Left ventricle myocardium superior (tissue), 1 donor: ENCODE results near the gene HPCAL1. TPM values are rescaled to one million over a fixed set of nuclear protein-coding genes. Genes with fewer than 3 reads are reported as not detected.
"Not testable (repeated sequence)": the region's sequence is repeated elsewhere in the genome, so short reads cannot be mapped to it uniquely, and the experiment has no call there.

Source experiments
- ATAC-seq: fragments of 200-7000 bp; cut with Tn5 transposase; one replicate; pipeline ENCODE4 v1.9.1; 2020; ENCODE audit warnings: mild to moderate bottlenecking, moderate library complexity
- DNase-seq: peaks from one replicate; pipeline ENCODE4 v3.0.0-alpha.2; 2020
- intact Hi-C: fragments of 100-400 bp; cut with micrococcal nuclease; formaldehyde crosslinking; loops from one replicate; pipeline ENCODE4 v1.11.0; 2022
- total RNA-seq: library from RNA; stranded (reverse); fragmentation: NEBNext Ultra II Directional; extraction: Animal tissue kit (Norgen Biotek cat#: 25700); gene quantifications from one replicate; pipeline ENCODE4 v1.2.1, GENCODE V29; 2021
- donor health status: DM: no; HTN: yes; CAD: no; lungs with severe emphysema.

Gene HPCAL1
- total RNA-seq, 1 donor from 2014 or later: 40.5 TPM

DNA sequence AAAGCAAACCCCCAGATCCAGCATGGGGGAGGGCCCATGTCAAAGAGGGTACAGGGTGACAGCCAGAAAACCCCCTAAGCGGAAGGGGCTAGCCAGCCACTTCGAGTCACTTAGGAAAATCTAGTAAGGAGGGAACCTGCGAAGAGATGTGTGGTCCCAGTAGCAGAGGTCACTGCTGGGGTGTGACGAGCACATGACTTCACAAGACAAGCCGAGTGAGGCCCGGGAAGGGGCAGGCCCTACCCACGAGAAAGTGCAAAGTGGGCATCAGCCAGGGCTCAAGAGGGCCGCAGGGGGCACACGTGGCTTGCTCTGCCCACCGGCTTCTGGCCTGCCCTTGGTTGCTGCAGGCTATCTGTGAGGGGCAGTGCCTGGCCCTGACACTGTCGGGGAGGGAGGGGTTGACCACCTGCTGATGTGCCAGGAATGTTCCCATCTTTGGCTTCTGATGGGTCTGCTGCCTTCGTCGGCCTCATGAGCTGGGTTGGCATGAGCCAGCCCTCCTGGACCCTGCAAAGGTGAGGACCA is 133.9 kb downstream of the HPCAL1 start:
- ATAC-seq: no peak
- no peak for DNase-seq
- intact Hi-C loops: no loop called here

DNA sequence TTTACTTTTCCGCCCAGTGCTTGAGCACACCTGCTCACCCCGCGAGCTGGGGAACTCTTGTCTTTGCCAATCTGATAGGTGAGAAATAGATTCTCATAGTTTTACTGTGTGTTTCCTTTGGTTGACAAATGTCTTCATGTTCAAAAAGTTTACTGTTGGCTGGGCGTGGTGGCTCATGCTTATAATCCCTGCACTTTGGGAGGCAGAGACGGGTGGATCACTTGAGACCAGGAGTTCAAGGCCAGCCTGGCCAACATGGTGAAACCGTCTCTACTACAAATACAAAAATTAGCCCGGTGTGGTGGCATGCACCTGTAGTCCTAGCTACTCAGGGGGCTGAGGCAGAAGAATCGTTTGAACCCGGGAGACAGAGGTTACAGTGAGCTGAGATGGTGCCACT is 135.1 kb downstream of the HPCAL1 start:
- DNase-seq (no peak), ATAC-seq (no peak)
- intact Hi-C loops: no loop called here

DNA sequence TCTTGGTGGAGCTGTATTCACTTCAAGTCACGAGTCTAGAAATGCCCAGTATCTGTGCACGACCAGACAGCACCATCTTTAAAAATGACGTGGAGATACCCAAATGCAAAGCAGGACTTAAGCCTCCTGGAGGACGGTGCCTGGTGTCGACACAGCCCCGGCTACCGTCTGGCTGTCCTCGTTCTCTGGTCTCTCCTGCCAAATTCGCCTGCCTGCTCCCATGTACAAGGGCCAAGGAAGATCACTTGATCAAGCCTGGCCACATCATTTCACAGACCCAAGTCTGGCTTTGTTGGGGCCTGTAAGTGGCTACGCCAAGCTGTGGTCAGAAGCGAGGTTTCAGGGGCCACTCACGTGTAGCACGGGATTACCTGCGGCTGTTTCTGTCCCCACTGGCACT is 136.0 kb downstream of the HPCAL1 start:
- intact Hi-C loops: no loop called here
- DNase-seq (no peak), ATAC-seq (no peak)

DNA sequence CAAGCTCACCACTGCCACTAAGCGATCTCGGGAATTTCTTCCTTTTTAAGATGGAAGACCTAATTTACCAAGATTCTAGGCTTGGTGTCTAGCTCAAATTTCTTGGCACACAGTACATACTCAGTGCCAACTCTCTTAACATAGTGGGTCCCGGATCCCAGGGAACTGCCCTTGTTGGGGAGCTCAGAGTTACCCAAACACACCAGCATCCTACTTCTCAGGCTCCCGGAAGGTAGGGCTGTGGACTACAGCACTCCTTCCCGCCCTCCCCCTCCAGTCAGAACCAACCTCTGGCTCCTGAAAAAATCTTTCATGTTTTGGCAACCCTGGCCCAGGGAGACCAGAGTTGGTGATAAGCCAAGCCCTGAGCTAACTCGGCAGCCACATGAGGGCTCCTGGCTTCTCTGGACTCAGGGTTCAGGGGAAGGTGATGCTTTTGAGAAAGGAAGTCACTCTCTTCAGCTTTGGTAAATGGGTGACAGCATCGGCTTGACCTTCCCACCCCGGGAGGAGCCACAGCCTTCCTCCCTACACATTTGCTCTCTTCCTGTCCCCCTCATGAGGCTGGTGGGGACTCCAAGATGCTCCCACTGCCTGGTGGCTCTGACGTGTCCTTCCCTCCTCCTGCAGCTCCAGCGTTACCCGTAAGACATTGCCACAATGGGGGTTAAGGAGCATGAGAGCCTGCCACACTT is 136.6 kb downstream of the HPCAL1 start:
- DNase-seq: no peak
- ATAC-seq: no peak
- intact Hi-C loops: no loop called here

DNA sequence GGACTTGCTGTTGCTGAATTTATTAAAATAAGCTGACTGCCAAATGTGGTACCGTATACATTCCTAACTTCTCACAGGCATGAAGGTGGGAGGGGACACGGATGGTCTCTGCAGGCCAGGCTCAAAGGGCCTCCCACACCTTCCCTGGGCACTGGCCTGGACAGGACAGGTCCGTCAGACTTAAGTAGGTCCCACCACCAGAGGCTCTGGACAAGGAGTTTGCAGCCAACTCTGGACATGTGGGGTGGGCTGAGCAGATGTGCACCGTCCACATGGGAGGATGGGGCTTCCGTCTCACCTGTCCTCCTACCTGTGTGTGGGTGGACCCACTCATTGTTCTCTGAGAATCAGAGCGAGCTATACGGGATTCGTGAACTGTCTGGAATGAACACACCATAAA is 137.3 kb downstream of the HPCAL1 start:
- no peak for ATAC-seq
- intact Hi-C loops: loop anchor here (10.0 kb wide), 1 partner anchor 215 kb away; no protein-coding TSS in a partner anchor
- DNase-seq: no peak

DNA sequence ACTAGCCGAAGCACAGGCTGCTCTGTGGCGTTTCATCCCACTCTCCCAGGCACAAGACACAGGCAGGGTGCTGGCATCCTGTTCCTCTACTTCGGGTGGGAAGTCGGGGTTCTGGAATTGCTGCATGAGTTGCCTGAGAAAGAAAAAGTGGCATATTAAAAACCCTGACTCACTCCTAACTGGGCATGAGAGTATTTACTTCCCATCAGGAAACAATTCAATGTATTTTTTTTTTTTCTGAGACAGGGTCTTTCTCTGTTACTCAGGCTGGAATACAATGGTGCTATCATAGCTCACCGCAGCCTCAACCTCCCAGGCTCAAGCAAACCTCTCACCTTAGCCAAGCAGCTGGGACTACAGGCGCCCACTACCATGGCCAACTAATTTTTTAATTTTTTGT is 138.0 kb downstream of the HPCAL1 start:
- no peak for ATAC-seq
- intact Hi-C loops: loop anchor here (10.0 kb wide), 1 partner anchor 214 kb away; no protein-coding TSS in a partner anchor
- DNase-seq: no peak

DNA sequence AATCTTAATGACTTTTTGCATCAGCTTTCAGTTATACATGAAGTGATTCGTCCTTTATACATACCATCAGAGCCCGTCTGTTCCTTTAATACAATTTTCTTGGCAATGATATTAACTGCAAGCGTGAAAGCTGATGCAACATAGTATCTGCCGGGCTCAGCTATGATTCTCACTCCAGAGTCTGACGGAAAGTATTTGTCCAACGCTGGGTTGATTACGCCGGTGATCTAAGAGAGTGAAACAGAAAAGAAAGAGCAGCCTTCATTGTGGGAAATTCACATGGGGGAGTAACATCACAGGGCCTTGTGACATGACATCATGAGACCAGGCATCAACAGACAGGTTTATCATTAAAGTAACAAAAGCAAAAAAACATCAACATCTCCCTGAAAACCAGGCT is 139.2 kb downstream of the HPCAL1 start:
- DNase-seq (no peak), ATAC-seq (no peak)
- intact Hi-C loops: loop anchor here (10.0 kb wide), 1 partner anchor 213 kb away; no protein-coding TSS in a partner anchor

DNA sequence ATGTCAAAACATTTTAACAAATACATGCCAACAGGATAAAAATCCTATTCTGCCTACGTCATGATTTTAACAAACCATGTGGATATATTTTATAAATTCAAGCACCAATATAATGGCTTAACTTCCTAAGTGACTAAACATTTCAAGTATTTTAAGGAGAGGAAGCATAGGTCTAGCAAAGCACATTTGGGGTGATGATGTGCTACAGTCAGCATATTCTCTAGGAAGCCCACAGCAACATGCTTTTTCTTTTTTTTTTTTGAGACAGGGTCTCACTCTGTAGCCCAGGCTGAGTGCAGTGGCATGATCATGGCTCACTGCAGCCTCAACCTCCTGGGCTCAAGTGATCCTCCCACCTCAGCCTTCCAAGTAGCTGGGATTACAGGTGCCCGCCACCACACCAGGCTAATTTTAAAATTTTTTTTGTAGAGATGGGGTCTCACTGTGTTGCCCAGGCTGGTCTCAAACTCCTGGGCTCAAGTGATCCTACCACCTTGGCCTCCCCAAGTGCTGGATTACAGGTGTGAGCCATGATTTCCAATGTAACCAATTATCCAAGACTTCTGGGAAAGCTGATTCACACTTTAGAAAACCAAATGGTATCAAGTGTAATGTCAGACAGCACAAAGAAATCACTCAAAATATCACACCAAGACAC is 139.9 kb downstream of the HPCAL1 start:
- intact Hi-C loops: loop anchor here (10.0 kb wide), 1 partner anchor 212 kb away; no protein-coding TSS in a partner anchor
- not testable (repeated sequence) for DNase-seq, ATAC-seq

DNA sequence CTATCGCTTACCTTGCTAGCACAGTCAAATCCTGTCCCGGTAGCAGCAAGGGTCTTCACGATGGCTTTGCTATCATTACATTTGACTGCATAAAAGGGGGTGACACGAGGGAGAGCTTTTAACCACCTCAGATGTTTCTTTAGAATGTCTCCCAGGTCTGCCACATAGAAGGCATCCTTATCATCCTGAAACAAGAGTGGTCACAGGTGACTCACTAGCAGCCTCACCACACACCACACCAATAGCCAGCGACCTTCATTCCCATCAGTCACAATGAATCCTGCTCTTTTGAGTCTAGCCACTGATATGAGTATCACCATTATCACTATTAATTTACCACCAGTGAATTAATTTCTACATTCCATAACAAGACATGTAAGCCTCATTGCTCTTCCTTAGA is 141.8 kb downstream of the HPCAL1 start:
- ATAC-seq (no peak), DNase-seq (no peak)
- intact Hi-C loops: loop anchor here (10.0 kb wide), 1 partner anchor 210 kb away; no protein-coding TSS in a partner anchor

DNA sequence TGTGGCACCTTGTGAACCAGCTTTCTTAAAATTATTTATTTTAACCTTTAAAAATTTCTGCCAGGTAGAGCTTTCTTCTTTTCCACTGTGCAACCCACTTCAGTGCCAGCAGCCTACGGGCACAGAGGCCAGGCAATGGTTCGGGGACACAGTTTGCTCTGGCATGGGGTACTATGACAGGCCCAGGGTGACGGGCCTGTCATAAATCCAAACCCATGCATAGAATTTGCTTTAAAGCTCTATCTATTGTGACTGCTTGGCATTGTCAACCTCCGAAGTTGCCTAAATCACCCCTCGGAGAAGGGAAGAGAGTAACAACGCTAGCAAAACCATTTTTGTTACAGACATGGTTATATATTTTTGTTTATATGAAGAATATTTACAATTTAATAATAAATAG is 143.9 kb downstream of the HPCAL1 start:
- intact Hi-C loops: loop anchor here (10.0 kb wide), 1 partner anchor 208 kb away; no protein-coding TSS in a partner anchor
- no peak for DNase-seq
- no peak for ATAC-seq

DNA sequence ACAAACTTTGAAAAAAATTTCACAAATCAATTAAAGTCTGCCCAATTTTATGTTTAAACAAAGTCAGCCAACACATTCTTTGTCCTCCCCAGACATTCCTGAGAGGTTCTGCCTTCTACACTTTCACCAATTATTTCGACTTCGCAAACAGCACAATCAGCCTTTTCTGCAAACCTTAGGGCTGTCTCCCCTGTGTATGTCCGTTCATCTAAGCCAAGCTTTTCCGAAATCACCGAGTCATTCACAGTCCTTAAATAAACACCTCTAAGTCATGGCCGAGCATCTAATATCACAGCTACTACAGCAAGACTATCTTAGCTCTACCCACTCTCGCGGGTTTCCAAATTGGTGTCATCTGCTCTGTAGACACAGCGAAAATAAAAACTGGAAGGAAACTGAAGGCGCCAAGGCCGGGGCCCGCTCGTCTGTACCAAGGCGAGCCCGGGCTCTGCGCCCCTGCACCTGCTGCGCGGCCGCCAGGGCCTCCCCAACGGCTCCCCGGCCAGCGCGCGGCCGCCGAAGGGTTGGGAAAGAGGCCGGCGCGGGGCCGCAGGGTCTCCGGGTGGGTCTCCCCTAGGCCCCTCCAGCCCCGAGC is 144.7 kb downstream of the HPCAL1 start:
- intact Hi-C loops: loop anchor here (10.0 kb wide), 1 partner anchor 207 kb away; no protein-coding TSS in a partner anchor

DNA sequence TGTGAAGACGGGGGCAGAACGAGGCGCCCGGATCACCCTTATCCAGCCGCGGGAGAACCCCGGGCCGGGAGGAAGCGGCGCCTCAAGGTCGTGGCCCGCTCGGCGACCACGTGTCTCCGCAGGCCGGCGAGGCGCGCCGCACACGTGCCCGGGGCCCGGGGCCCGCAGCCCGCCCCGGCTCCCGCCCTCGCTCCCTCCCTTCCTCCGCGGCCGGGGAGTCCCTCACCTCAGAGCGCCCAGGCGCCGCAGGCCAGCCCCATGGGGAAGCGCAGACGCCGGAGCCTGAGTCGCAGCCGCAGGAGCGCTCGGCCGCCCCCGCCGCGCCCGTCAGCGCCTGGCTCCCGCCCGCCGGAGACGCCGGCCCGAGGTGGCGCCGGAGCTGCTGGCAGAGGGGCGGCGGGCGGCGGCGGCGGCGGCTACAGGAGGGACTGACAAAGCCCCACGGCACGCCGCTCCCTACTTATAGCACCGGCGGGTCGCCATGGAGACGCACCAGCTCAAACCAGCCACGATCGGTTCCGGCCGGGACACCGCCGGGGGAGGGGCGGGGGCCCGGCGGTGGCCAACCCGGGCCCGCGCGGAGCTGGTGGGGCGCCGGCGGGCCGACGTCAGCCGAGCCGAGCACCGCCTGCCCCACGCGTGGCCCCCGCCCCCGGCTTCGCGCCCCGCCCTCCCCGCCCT is 145.3 kb downstream of the HPCAL1 start, which contains the start of gene ODC1:
Gene ODC1 (minus strand): TSS at position 433 of the 681 bp plus-strand sequence. CDS start 3,295 bp downstream, outside the sequence.
- ATAC-seq (peak; percentile 91), DNase-seq (peak; percentile 96)
- intact Hi-C loops: loop anchor here (10.0 kb wide), 1 partner anchor 207 kb away; no protein-coding TSS in a partner anchor

More for the DNA sequence above, 144.7 kb downstream of the HPCAL1 start:
- ATAC-seq: peak; percentile 25
- no peak for DNase-seq

DNA sequence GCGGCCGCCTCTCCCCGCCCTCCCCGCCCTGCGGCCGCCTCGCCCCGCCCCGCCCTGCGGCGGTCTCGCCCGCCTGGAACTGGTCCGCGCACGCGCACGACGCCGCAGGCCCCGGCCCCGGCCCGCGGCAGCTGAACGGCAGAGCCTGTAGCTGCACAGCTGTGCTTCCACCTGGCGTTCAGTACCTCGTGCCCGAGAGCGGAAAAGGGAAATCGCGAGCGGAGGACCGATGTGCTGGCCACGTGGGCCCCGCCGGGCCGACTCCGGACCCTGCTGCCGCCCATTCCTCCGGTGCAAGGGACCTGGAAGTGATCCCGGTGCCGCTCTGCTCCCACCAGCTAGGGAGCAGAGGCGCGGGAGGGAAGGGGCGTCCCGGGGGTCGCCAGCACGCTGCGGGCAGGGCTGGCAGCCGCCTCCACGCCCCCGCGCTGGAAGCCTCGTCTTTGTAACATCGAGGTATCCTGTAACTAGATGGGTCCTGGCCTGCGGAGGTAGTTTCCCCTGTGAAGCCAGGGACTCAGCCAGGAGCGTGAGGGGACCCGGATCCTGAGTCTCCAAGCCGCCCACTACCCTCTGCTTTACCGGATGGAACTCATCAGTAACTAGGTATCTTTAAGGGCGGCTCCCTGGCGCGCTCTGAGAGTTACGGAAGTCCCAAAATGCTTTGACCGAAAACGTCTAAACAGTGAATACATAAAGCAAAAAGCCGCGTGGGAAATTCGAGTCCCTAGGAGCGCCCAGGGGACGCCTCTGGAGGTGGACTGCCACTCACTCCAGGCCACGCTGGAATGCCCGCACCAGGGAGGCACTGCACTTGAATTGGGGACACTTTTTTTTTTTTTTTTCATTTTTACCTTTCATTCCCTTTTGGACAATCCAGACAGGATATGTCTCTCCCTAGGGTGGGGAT is 146.1 kb downstream of the HPCAL1 start:
- ATAC-seq (peak; percentile 84), DNase-seq (peak; percentile 94)
- intact Hi-C loops: loop anchor here (10.0 kb wide), 1 partner anchor 206 kb away; no protein-coding TSS in a partner anchor

DNA sequence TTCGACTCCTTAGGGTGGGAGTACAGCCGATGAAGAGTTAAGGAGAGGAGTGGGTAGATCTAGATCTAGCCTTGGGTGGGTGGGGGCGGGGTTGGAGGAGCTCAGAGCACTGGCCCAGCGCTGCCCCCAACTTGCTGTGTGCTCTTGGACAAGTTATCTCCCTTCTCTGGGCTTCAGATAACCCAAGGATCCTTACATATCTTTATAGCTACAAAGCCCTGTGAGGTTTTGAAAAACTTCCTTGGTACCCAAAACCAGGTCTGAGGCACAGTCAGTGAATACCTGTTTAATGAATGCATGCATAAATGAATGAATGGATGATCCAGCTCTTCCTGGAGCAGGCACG is 146.8 kb downstream of the HPCAL1 start:
- intact Hi-C loops: loop anchor here (10.0 kb wide), 1 partner anchor 205 kb away; no protein-coding TSS in a partner anchor
- ATAC-seq: no peak
- DNase-seq: no peak

DNA sequence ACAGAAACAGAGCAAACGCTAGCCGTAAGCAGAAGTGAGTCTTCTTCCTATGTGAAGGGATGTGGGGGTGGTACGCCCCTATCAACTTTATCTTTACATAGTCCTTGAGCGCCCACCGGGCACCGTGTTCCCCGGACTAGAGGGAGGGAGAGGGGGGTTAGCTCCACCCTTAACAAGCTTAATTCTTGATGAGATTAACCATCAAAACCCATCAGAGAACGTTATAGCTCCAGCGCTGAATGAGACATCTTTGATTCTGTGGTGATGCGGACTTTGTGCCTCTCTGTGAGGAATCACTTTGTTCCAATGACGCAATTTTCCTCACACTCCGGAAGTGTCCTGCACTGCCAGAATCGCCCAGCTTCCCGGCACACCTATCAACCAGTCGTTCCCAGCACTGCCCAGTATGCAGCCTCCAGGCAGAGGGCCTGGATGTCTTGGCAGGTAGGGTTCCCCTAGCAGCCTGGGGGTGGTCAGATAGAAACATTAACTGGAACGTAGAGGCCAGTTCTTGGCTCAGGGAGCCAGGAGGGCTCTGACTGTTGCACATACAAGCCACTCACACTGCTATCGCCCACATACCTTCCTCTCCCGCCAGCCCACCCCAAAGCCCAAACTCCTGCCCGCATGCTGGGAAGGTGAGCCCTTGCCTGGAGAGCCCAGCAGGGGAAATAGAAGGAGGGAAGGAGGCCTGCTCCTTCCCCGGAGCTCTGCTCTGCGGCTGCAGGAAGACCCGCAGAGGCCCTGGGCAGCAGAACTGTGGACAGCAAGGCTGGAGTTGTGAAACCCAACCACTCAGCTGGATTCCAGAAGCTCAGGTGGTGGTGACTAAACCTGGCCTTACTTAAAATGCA is 147.4 kb downstream of the HPCAL1 start:
- ATAC-seq (no peak), DNase-seq (no peak)
- intact Hi-C loops: loop anchor here (10.0 kb wide), 1 partner anchor 205 kb away; no protein-coding TSS in a partner anchor

DNA sequence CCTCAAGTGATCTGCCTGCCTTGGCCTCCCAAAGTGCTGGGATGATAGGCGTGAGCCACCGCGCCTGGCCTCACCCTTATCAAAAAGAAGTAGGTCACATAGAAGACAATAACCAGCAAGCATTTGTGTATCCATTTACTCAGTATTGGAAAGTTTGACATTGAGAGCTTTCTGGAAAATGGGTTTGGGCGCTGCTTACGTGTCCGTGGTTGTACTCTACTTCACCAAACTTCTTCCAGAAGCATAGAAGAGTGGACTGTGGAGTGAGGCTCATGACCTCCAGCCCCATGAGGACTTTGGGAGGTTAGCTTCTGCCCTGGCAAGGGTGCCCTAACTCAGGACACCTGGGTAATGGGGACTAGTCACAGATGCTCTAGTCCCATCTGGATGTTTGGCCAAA is 149.1 kb downstream of the HPCAL1 start:
- DNase-seq: no peak
- ATAC-seq: no peak
- intact Hi-C loops: no loop called here

DNA sequence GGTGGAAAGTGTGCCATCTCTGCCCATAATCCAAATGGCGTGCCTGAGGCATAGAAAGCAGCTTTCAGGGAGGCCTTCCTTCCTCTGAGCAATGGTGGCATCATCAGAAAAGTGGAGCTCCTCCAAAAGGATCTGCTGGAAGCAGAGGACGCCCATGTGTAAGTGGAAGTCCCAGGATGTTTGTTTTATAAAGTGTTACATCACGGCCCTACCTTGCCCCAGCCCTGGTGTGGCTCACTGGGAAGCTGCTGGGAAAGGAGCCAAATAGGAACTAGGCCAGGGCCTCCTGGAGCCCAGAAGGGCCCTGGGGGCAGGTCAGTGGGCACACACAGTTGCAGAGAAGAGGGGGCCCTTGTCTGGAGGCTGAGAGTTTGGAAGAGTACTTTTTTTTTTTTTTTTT is 149.6 kb downstream of the HPCAL1 start:
- intact Hi-C loops: no loop called here
- DNase-seq: no peak
- no peak for ATAC-seq
